WTC11 (cell line): ENCODE measurements around the gene PCDHGA1. TPM values are rescaled to one million over a fixed set of nuclear protein-coding genes. Genes with fewer than 3 reads are reported as not detected.

ENCODE experiments used
- ATAC-seq: fragments of 200-7000 bp; cut with Tn5 transposase; 2 replicates; pipeline ENCODE4 v1.10.0; 2021; ENCODE audit warnings: mild to moderate bottlenecking, moderate library complexity
- CTCF ChIA-PET: fragments of 300-600 bp; sonication (Branson Sonifier 250); formaldehyde crosslinking; loops from one replicate; lab custom pipeline; 2021; ENCODE audit warnings: antibody characterized with exemption; lab: Charles Lee
- POLR2A ChIA-PET: fragments of 350-600 bp; sonication (Branson Sonifier 250); formaldehyde crosslinking; loops from one replicate; lab custom pipeline; 2021; ENCODE audit warnings: antibody characterized with exemption; lab: Charles Lee
- DNase-seq: peaks from one replicate; pipeline ENCODE4 v3.0.0; 2021; ENCODE audit warnings: low spot score
- H3K27ac Mint-ChIP-seq: 2 replicates; pipeline ENCODE4 v1.8.0; 2021; ENCODE audit warnings: mixed read lengths
- H3K27me3 Mint-ChIP-seq: 2 replicates; pipeline ENCODE4 v1.8.0; 2021; ENCODE audit warnings: low read depth, mild to moderate bottlenecking, moderate library complexity, mixed read lengths
- H3K36me3 Mint-ChIP-seq: 2 replicates; pipeline ENCODE4 v1.8.0; 2021; ENCODE audit warnings: mixed read lengths
- H3K4me1 Mint-ChIP-seq: 2 replicates; pipeline ENCODE4 v1.8.0; 2022; ENCODE audit warnings: mixed read lengths
- H3K4me3 Mint-ChIP-seq: 2 replicates; pipeline ENCODE4 v1.8.0; 2021; ENCODE audit warnings: mild to moderate bottlenecking, moderate library complexity, mixed read lengths
- H3K9me3 Mint-ChIP-seq: 2 replicates; pipeline ENCODE4 v1.8.0; 2021; ENCODE audit warnings: mixed read lengths
- AFF4 ChIP-seq: sonication (generic); formaldehyde crosslinking; IDR thresholded peaks from 2 replicates; pipeline ENCODE4 v1.8.1; 2023; ENCODE audit warnings: mild to moderate bottlenecking, missing genetic modification reagents, borderline replicate concordance
- E2F5 ChIP-seq: sonication (generic); formaldehyde crosslinking; IDR thresholded peaks from 2 replicates; pipeline ENCODE4 v1.8.1; 2022; ENCODE audit warnings: mild to moderate bottlenecking, moderate library complexity, missing genetic modification reagents
- FOXK1 ChIP-seq: sonication (generic); formaldehyde crosslinking; IDR thresholded peaks from 2 replicates; pipeline ENCODE4 v1.8.0; 2022; ENCODE audit warnings: mild to moderate bottlenecking, moderate library complexity, missing genetic modification reagents
- FOXP1 ChIP-seq: sonication (generic); formaldehyde crosslinking; IDR thresholded peaks from 2 replicates; pipeline ENCODE4 v1.8.0; 2022; ENCODE audit warnings: missing genetic modification reagents, mild to moderate bottlenecking, moderate library complexity, borderline replicate concordance
- NR3C1 ChIP-seq: sonication (generic); formaldehyde crosslinking; conservative IDR thresholded peaks from 2 replicates; pipeline ENCODE4 v1.8.1; 2023; ENCODE audit warnings: low read depth, mild to moderate bottlenecking, missing genetic modification reagents
- PRRX2 ChIP-seq: fragments of 250-450 bp; sonication (Bioruptor Pico); IDR thresholded peaks from 2 replicates; pipeline ENCODE4 v1.8.0; 2021; ENCODE audit warnings: mild to moderate bottlenecking
- ZNF317 ChIP-seq: sonication (generic); formaldehyde crosslinking; IDR thresholded peaks from 2 replicates; pipeline ENCODE4 v1.8.1; 2023; ENCODE audit warnings: low read depth, mild to moderate bottlenecking, moderate library complexity, missing genetic modification reagents, borderline replicate concordance
- ZNF416 ChIP-seq: fragments of 250-450 bp; sonication (Bioruptor Pico); IDR thresholded peaks from 2 replicates; pipeline ENCODE4 v1.9.0; 2021; ENCODE audit warnings: mild to moderate bottlenecking, inconsistent platforms
- ZNF425 ChIP-seq: fragments of 250-450 bp; sonication (Bioruptor Pico); conservative IDR thresholded peaks from 2 replicates; pipeline ENCODE4 v1.9.0; 2021; ENCODE audit warnings: mild to moderate bottlenecking
- total RNA-seq: library from RNA; stranded (reverse); gene quantifications from 3 replicates; pipeline ENCODE4 v1.2.3, GENCODE V29; 2021
- TF ChIP-seq, protein P1 (sequence below): fragments of 250-450 bp; sonication (Bioruptor Pico); IDR thresholded peaks from 2 replicates; pipeline ENCODE4 v2.1.2; 2022; ENCODE audit warnings: mild to moderate bottlenecking, moderate library complexity
- TF ChIP-seq, protein P2 (sequence below): sonication (generic); formaldehyde crosslinking; IDR thresholded peaks from 2 replicates; pipeline ENCODE4 v1.8.0; 2022; ENCODE audit warnings: mild to moderate bottlenecking, missing genetic modification reagents
- TF ChIP-seq, protein P3 (sequence below): sonication (generic); formaldehyde crosslinking; IDR thresholded peaks from 2 replicates; pipeline ENCODE4 v1.8.1; 2022; ENCODE audit warnings: low read depth, missing genetic modification reagents, borderline replicate concordance

PCDHGA1 gene
- total RNA-seq, 1 experiment from 2014 or later, result 1.5 TPM

- TF ChIP-seq AFF4 (no peak), PRRX2 (no peak), ZNF425 (CRISPR knock-in tag) (no peak), FOXK1 (CRISPR knock-in tag) (no peak), ZNF416 (CRISPR knock-in tag) (no peak)
- TF ChIP-seq, protein P1, sequence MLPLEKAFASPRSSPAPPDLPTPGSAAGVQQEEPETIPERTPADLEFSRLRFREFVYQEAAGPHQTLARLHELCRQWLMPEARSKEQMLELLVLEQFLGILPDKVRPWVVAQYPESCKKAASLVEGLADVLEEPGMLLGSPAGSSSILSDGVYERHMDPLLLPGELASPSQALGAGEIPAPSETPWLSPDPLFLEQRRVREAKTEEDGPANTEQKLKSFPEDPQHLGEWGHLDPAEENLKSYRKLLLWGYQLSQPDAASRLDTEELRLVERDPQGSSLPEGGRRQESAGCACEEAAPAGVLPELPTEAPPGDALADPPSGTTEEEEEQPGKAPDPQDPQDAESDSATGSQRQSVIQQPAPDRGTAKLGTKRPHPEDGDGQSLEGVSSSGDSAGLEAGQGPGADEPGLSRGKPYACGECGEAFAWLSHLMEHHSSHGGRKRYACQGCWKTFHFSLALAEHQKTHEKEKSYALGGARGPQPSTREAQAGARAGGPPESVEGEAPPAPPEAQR (CRISPR knock-in tag), result no peak
Measured at GRCh38 chr5:141362719-141363118, 32.4 kb downstream of the PCDHGA1 start (continued).

DNA sequence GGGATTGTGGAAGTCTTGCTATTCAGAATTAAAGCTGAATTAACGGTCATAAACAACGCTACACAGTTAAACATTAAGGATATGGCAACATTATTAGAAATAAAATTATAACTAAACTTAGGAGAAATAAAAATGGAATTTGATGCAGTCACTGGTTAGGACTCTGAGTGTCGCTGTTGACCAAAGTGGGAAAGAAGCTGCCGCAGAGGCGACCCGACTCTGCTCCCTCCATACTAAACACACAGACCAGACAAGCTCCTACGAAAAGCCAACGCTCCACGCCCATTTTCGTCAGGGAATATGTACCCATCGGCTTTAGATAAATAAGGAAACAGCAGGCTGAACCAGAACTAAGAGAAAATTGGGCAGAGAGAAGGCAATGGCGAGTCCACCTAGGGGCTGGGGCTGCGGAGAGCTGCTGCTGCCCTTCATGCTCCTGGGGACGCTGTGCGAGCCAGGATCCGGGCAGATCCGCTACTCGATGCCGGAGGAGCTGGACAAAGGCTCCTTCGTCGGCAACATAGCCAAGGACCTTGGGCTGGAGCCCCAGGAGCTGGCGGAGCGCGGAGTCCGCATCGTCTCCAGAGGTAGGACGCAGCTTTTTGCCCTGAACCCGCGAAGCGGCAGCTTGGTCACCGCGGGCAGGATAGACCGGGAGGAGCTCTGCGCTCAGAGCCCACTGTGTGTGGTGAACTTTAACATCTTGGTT lies 33.8 kb downstream of the PCDHGA1 start, which contains the start of gene PCDHGA5:
TSS of gene PCDHGA5 (plus strand) at position 211 of the 709 bp plus-strand sequence. CDS start at position 380, 169 bp downstream.
- Mint-ChIP-seq H3K9me3 (peaks cover 60% of the 10 kb centered on the region), H3K36me3 (peaks cover 65% of the 10 kb centered on the region), H3K4me1 (peaks cover 27% of the 10 kb centered on the region), H3K4me3 (peak within 1 kb of the TSS; percentile 2; the same call in 1 of the 2 replicates), H3K27me3 (peaks cover 21% of the 10 kb centered on the region)
- DNase-seq (no peak), ATAC-seq (no peak)
- CTCF ChIA-PET, result interaction anchor here (0.5 to 2.1 kb wide), 17 partner anchors 10 to 203 kb away, joined by 3 to 11 read pairs (median 4); partner anchors contain the start of genes PCDHB10, PCDHB11, PCDHB14 and PCDHB15
- POLR2A ChIA-PET, result no interaction called here
- no peak for TF ChIP-seq FOXP1
- TF ChIP-seq NR3C1 (CRISPR knock-in tag), result no peak
- TF ChIP-seq ZNF317 (CRISPR knock-in tag), result no peak
- TF ChIP-seq, protein P2, sequence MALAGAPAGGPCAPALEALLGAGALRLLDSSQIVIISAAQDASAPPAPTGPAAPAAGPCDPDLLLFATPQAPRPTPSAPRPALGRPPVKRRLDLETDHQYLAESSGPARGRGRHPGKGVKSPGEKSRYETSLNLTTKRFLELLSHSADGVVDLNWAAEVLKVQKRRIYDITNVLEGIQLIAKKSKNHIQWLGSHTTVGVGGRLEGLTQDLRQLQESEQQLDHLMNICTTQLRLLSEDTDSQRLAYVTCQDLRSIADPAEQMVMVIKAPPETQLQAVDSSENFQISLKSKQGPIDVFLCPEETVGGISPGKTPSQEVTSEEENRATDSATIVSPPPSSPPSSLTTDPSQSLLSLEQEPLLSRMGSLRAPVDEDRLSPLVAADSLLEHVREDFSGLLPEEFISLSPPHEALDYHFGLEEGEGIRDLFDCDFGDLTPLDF, result no peak
- no peak for TF ChIP-seq E2F5
- TF ChIP-seq, protein P3, sequence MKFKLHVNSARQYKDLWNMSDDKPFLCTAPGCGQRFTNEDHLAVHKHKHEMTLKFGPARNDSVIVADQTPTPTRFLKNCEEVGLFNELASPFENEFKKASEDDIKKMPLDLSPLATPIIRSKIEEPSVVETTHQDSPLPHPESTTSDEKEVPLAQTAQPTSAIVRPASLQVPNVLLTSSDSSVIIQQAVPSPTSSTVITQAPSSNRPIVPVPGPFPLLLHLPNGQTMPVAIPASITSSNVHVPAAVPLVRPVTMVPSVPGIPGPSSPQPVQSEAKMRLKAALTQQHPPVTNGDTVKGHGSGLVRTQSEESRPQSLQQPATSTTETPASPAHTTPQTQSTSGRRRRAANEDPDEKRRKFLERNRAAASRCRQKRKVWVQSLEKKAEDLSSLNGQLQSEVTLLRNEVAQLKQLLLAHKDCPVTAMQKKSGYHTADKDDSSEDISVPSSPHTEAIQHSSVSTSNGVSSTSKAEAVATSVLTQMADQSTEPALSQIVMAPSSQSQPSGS (CRISPR knock-in tag), result no peak
- TF ChIP-seq, all 79 proteins: peak for 0
- no peak within 1 kb of the TSS for H3K27ac Mint-ChIP-seq
